HCT116 (cell line): Measurements from ENCODE around the gene ALDH1A2. TPM values are rescaled to one million over a fixed set of nuclear protein-coding genes. Genes with fewer than 3 reads are reported as not detected.

Source experiments
- ATAC-seq: fragments of 200-7000 bp; cut with Tn5 transposase; 2 replicates; pipeline ENCODE4 v1.9.1; 2020; ENCODE audit warnings: mild to moderate bottlenecking, moderate library complexity
- BruUV-seq: library from RNA; stranded (reverse); fragments of 400-500 nt; replicated peaks from 2 replicates; lab custom pipeline; 2021; lab: Mats Ljungman, UMichigan
- CTCF ChIA-PET: fragments of 300-600 bp; sonication (Branson Sonifier 250); formaldehyde crosslinking; loops from one replicate; lab custom pipeline; 2021; ENCODE audit warnings: antibody characterized with exemption; lab: Charles Lee
- POLR2A ChIA-PET: fragments of 300-600, 350-600 bp; sonication (Branson Sonifier 250); formaldehyde crosslinking; loops from one replicate; lab custom pipeline; 2021; ENCODE audit warnings: antibody characterized with exemption; lab: Charles Lee
- RAD21 ChIA-PET, 2 experiments: fragments of 300-600 bp; sonication (Branson Sonifier 250); formaldehyde crosslinking; loops; one replicate each; lab custom pipeline; 2023; ENCODE audit warnings: low total read pairs in 2 of 2; ENCODE audit not compliant: uncharacterized antibody in 2 of 2, unreplicated experiment in 2 of 2, low non-redundant PET in 1 of 2; lab: Charles Lee
- DNase-seq: peaks from one replicate; pipeline ENCODE4 v3.0.0-alpha.2; 2010; ENCODE audit warnings: low read depth, low spot score
- H2AFZ ChIP-seq: fragments of 200-600 bp; shearing (Covaris generic), sonication (generic); 2 replicates; pipeline ENCODE4 v1.6.1; 2017; ENCODE audit warnings: low read depth, mixed run types, mixed read lengths, antibody characterized with exemption, low read length; ENCODE audit not compliant: poor library complexity, severe bottlenecking
- H3K27ac ChIP-seq: 2 replicates; pipeline ENCODE4 v1.5.1; 2012; ENCODE audit warnings: low read depth, low read length
- H3K27me3 ChIP-seq: fragments of 200-600 bp; sonication (generic); 2 replicates; pipeline ENCODE4 v1.6.1; 2016; ENCODE audit warnings: mixed run types, low read length, mixed read lengths; ENCODE audit not compliant: insufficient read depth
- H3K36me3 ChIP-seq, 2 experiments: fragments of 200-500 bp in 1 of 2; fragments of 200-600 bp in 1 of 2; sonication (Bioruptor generic) in 1 of 2; sonication (generic) in 1 of 2; 2 replicates each; pipeline versions ENCODE4 v1.5.1 to v1.6.1; 2014 to 2016; ENCODE audit warnings: low read length in 2 of 2, inconsistent platforms in 1 of 2, mixed read lengths in 1 of 2, mixed run types in 1 of 2; ENCODE audit not compliant: insufficient read depth in 2 of 2, control insufficient read depth in 1 of 2
- H3K4me1 ChIP-seq, 2 experiments: fragments of 200-600 bp in 1 of 2; sonication (generic) in 1 of 2; 2 replicates each; pipeline versions ENCODE4 v1.5.1 to v1.6.1; 2012 to 2017; ENCODE audit warnings: low read length in 2 of 2, inconsistent platforms in 1 of 2, mild to moderate bottlenecking in 1 of 2, mixed read lengths in 1 of 2, mixed run types in 1 of 2, moderate library complexity in 1 of 2; ENCODE audit not compliant: insufficient read depth in 2 of 2, control insufficient read depth in 1 of 2
- H3K4me2 ChIP-seq: fragments of 200-600 bp; sonication (generic); 2 replicates; pipeline ENCODE4 v1.6.1; 2017; ENCODE audit warnings: mixed run types, low read length, mixed read lengths
- H3K4me3 ChIP-seq, 2 experiments: fragments of 200-600 bp in 1 of 2; sonication (generic) in 1 of 2; replicated peaks in 1 of 2; 2 replicates each; pipeline ENCODE4 v1.5.1; 2011 to 2016; ENCODE audit warnings: low read length in 2 of 2, control low read depth in 1 of 2, low read depth in 1 of 2, mild to moderate bottlenecking in 1 of 2, mixed read lengths in 1 of 2, mixed run types in 1 of 2
- H3K79me2 ChIP-seq: fragments of 200-600 bp; sonication (generic); 2 replicates; pipeline ENCODE4 v1.6.1; 2017; ENCODE audit warnings: mild to moderate bottlenecking, mixed run types, low read length, moderate library complexity, mixed read lengths; ENCODE audit not compliant: insufficient read depth
- H3K9ac ChIP-seq: fragments of 200-600 bp; sonication (generic); 2 replicates; pipeline ENCODE4 v1.6.1; 2016; ENCODE audit warnings: low read length, mixed read lengths
- H3K9me2 ChIP-seq: fragments of 200-600 bp; sonication (generic), shearing (Covaris generic); 2 replicates; pipeline ENCODE4 v1.6.1; 2017; ENCODE audit warnings: mixed run types, mild to moderate bottlenecking, moderate library complexity; ENCODE audit not compliant: insufficient read depth
- H3K9me3 ChIP-seq, 2 experiments: fragments of 200-500 bp in 1 of 2; fragments of 200-600 bp in 1 of 2; sonication (Bioruptor generic) in 1 of 2; sonication (generic) in 1 of 2; 2 replicates each; pipeline ENCODE4 v1.6.1; 2014 to 2017; ENCODE audit warnings: low read length in 2 of 2, mixed read lengths in 2 of 2, inconsistent platforms in 1 of 2, low read depth in 1 of 2, mild to moderate bottlenecking in 1 of 2, mixed run types in 1 of 2, moderate library complexity in 1 of 2; ENCODE audit not compliant: control insufficient read depth in 1 of 2, insufficient read depth in 1 of 2
- H4K20me1 ChIP-seq: fragments of 200-600 bp; sonication (generic), shearing (Covaris generic); 2 replicates; pipeline ENCODE4 v1.6.1; 2017; ENCODE audit warnings: mixed run types, mild to moderate bottlenecking, moderate library complexity; ENCODE audit not compliant: insufficient read depth
- EGR1 ChIP-seq: IDR thresholded peaks from 2 replicates; pipeline ENCODE4 v1.6.1; 2012; ENCODE audit warnings: low read depth
- FOSL1 ChIP-seq: IDR thresholded peaks from 2 replicates; pipeline ENCODE4 v1.6.1; 2012; ENCODE audit warnings: low read depth
- RAD21 ChIP-seq: IDR thresholded peaks from 2 replicates; pipeline ENCODE4 v1.6.1; 2012; ENCODE audit warnings: low read depth, mild to moderate bottlenecking
- YY1 ChIP-seq: IDR thresholded peaks from 2 replicates; pipeline ENCODE4 v1.6.1; 2011; ENCODE audit warnings: low read length, low read depth, moderate library complexity, mild to moderate bottlenecking; ENCODE audit not compliant: insufficient replicate concordance; ENCODE audit errors: extremely low read depth
- intact Hi-C: fragments of 100-400 bp; cut with micrococcal nuclease; formaldehyde crosslinking; loops from 2 replicates; pipeline ENCODE4 v1.10.0; 2022
- total RNA-seq: library from RNA; stranded (reverse); gene quantifications from one replicate; pipeline ENCODE4 v1.2.1, GENCODE V29; 2021; ENCODE audit not compliant: unreplicated experiment
- TF ChIP-seq, protein P1 (sequence below), 3 experiments: fragments of 200-600 bp in 1 of 3; sonication (generic) in 1 of 3; IDR thresholded peaks in 2 of 3; conservative IDR thresholded peaks in 1 of 3; 2 replicates each; pipeline ENCODE4 v1.5.1; 2012 to 2017; ENCODE audit warnings: low read depth in 2 of 3, low read length in 2 of 3, antibody characterized with exemption in 1 of 3, borderline replicate concordance in 1 of 3, control low read depth in 1 of 3, mild to moderate bottlenecking in 1 of 3, mixed read lengths in 1 of 3, mixed run types in 1 of 3, moderate library complexity in 1 of 3; ENCODE audit not compliant: insufficient read depth in 1 of 3
- TF ChIP-seq, protein P2 (sequence below): IDR thresholded peaks from 2 replicates; pipeline ENCODE4 v1.6.1; 2012

ALDH1A2 gene
- total RNA-seq, 1 experiment from 2014 or later, result 1.7 TPM

DNA sequence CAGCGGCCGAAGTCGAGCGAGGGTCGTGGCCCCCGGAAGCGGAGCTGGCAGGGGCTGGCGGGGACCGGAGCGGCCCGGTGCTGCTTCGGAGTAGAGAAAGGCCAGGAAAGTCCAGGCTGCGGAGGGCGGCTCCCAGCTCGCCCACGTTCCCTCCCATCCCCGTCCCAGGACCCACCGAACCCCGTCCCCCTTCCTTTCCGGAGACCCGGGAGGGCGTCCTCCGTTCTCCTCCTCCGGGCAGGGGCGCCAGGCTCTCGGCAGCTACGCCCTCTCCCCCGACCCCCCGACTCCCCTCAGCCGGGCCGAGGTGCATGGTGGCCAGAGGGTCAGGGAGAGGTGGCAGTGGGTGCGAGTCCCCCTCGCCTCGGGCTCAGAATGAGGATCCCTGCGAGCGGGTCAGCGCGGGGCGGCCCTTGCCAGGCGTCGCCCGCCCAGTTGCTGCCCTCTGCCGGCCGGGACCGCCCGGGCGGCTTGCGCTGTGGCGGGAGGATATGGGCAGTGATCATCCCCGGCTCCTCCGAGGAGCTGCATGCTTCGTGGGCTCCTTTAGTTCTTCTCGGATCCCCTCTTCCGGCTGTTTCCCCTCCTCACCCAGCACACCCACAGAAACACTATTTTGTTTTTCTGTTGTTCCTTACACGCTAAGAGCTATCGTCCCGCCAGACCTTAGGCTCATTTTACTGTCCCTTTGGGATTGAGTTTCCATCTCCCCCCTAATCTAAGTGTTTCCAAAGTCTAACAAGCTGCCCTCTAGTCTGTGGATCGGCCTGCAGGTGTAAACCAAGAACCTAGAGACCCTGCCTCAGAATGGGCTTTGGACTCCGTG, 744 bp upstream of the ALDH1A2 start:
- Histone ChIP-seq H3K9me2 (no peaks in the 10 kb centered on the region), H4K20me1 (no peaks in the 10 kb centered on the region)
- POLR2A ChIA-PET, result interaction anchor here (0.7 kb wide), 1 partner anchor 20 kb away, joined by 3 read pairs; no protein-coding TSS in a partner anchor
- TF ChIP-seq, protein P1, sequence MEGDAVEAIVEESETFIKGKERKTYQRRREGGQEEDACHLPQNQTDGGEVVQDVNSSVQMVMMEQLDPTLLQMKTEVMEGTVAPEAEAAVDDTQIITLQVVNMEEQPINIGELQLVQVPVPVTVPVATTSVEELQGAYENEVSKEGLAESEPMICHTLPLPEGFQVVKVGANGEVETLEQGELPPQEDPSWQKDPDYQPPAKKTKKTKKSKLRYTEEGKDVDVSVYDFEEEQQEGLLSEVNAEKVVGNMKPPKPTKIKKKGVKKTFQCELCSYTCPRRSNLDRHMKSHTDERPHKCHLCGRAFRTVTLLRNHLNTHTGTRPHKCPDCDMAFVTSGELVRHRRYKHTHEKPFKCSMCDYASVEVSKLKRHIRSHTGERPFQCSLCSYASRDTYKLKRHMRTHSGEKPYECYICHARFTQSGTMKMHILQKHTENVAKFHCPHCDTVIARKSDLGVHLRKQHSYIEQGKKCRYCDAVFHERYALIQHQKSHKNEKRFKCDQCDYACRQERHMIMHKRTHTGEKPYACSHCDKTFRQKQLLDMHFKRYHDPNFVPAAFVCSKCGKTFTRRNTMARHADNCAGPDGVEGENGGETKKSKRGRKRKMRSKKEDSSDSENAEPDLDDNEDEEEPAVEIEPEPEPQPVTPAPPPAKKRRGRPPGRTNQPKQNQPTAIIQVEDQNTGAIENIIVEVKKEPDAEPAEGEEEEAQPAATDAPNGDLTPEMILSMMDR (IDR thresholded peaks at IDR 0.05 in 2 of 3, conservative IDR thresholded peaks at IDR 0.05 in 1 of 3; ENCODE audit: borderline replicate concordance in 1 of 3, insufficient read depth in 1 of 3, low read depth in 2 of 3, low read length in 2 of 3), result peak; percentile 64 to 95 (median 84)
- TF ChIP-seq YY1, result no peak
- no peak for TF ChIP-seq FOSL1
- TF ChIP-seq, protein P2, sequence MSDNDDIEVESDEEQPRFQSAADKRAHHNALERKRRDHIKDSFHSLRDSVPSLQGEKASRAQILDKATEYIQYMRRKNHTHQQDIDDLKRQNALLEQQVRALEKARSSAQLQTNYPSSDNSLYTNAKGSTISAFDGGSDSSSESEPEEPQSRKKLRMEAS, result 0 out of 2 replicates have a peak, but pooled peaks have one; percentile 38
- peak; percentile 73 for TF ChIP-seq RAD21
- TF ChIP-seq EGR1, result no peak
- TF ChIP-seq, all 23 proteins: peak for 3
- BruUV-seq, result no TSS peak
- peak overlapping the region; percentile 92 for H2AFZ ChIP-seq
- H3K27ac ChIP-seq, result no peak overlapping the region
- H3K9me3 ChIP-seq, result no peaks in the 10 kb centered on the region
- H3K4me3 ChIP-seq, result 0 out of 4 replicates have a peak overlapping the region, but pooled peaks of 1 of the 2 experiments have one; percentile 17
- DNase-seq (peak; percentile 21), ATAC-seq (peak; percentile 100)
- H3K4me2 ChIP-seq, result peak overlapping the region; percentile 59
- H3K9ac ChIP-seq, result no peak overlapping the region
- intact Hi-C loops, result loop anchor here (2.0 kb wide), 1 partner anchor 315 kb away; no protein-coding TSS in a partner anchor
- RAD21 ChIA-PET, result interaction anchor here in 1 of 2 experiments (1.5 kb wide), 1 partner anchor 315 kb away, joined by 6 read pairs; no protein-coding TSS in a partner anchor
- no peaks in the 10 kb centered on the region for H3K79me2 ChIP-seq
- H3K27me3 ChIP-seq, result no peaks in the 10 kb centered on the region
- CTCF ChIA-PET, result interaction anchor here (0.6 to 3.0 kb wide), 22 partner anchors 9 to 506 kb away, joined by 3 to 38 read pairs (median 4); no protein-coding TSS in a partner anchor
- no peaks in the 10 kb centered on the region for H3K36me3 ChIP-seq
- peaks cover 0 to 7% of the 10 kb centered on the region in 2 experiments; a peak in 1 of 4 replicates for H3K4me1 ChIP-seq
